ENCODE measurements around the gene PHC1.
"Not testable (repeated sequence)": the region's sequence is repeated elsewhere in the genome, so short reads cannot be mapped to it uniquely, and the experiment has no call there.

Gene PHC1

DNA sequence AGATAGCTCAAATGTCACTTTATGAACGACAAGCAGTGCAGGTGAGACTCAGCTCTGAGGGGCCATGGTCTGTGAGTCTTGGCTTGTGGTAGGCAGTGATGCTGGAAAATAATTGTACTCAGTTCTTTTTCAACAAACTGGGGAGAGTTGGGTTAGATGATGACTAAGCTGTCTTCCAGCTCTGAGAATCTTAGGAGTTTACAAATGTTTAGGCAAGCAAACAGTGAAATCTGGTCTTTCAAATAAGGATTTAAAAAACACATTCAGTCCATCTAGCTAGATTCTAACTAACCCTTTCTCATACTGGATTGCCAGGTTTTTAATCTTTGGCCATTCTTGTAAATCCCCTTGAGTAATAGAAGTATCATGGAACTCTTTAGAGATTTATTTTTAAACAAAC is 3.4 kb downstream of the PHC1 start:
- Histone ChIP-seq H3K36me3 (ENCODE audit: insufficient read depth, low read length) (peaks cover 32% of the 10 kb centered on the region), H3K9ac (ENCODE audit: low read depth, low read length) (no peak overlapping the region), H3K4me1 (ENCODE audit: insufficient read depth, low read length) (peaks cover 9% of the 10 kb centered on the region), H3K9me3 (ENCODE audit: control insufficient read depth, insufficient read depth, low read length) (no peaks in the 10 kb centered on the region)

GRCh38 chr12:8919643-8920042 is 5.3 kb downstream of the PHC1 start:
- not testable (repeated sequence) for H3K9me3 ChIP-seq (ENCODE audit: control insufficient read depth, insufficient read depth, low read length); H3K4me1 ChIP-seq (ENCODE audit: insufficient read depth, low read length); H3K9ac ChIP-seq (ENCODE audit: low read depth, low read length)
- peaks cover 47% of the 10 kb centered on the region for H3K36me3 ChIP-seq (ENCODE audit: insufficient read depth, low read length)

- Histone ChIP-seq H3K36me3 (ENCODE audit: insufficient read depth, low read length) (peaks cover 55% of the 10 kb centered on the region), H3K4me1 (ENCODE audit: insufficient read depth, low read length) (peaks cover 3% of the 10 kb centered on the region; the same call in 1 of the 2 replicates), H3K9ac (ENCODE audit: low read depth, low read length) (no peak overlapping the region), H3K9me3 (ENCODE audit: control insufficient read depth, insufficient read depth, low read length) (no peaks in the 10 kb centered on the region)
Measured at GRCh38 chr12:8922544-8922943, 8.2 kb downstream of the PHC1 start.

- H3K9ac ChIP-seq (ENCODE audit: low read depth, low read length); H3K9me3 ChIP-seq (ENCODE audit: control insufficient read depth, insufficient read depth, low read length); H3K4me1 ChIP-seq (ENCODE audit: insufficient read depth, low read length): not testable (repeated sequence)
- peaks cover 53% of the 10 kb centered on the region for H3K36me3 ChIP-seq (ENCODE audit: insufficient read depth, low read length)
Measured at GRCh38 chr12:8930655-8931323, 16.5 kb downstream of the PHC1 start.

GRCh38 chr12:8932464-8932863 is 18.2 kb downstream of the PHC1 start:
- not testable (repeated sequence) for H3K9me3 ChIP-seq (ENCODE audit: control insufficient read depth, insufficient read depth, low read length); H3K4me1 ChIP-seq (ENCODE audit: insufficient read depth, low read length); H3K9ac ChIP-seq (ENCODE audit: low read depth, low read length)
- H3K36me3 ChIP-seq (ENCODE audit: insufficient read depth, low read length): peaks cover 50% of the 10 kb centered on the region

GRCh38 chr12:8934080-8934479 is 19.8 kb downstream of the PHC1 start:
- H3K36me3 ChIP-seq (ENCODE audit: insufficient read depth, low read length): peaks cover 60% of the 10 kb centered on the region
- not testable (repeated sequence) for H3K4me1 ChIP-seq (ENCODE audit: insufficient read depth, low read length); H3K9me3 ChIP-seq (ENCODE audit: control insufficient read depth, insufficient read depth, low read length); H3K9ac ChIP-seq (ENCODE audit: low read depth, low read length)

DNA sequence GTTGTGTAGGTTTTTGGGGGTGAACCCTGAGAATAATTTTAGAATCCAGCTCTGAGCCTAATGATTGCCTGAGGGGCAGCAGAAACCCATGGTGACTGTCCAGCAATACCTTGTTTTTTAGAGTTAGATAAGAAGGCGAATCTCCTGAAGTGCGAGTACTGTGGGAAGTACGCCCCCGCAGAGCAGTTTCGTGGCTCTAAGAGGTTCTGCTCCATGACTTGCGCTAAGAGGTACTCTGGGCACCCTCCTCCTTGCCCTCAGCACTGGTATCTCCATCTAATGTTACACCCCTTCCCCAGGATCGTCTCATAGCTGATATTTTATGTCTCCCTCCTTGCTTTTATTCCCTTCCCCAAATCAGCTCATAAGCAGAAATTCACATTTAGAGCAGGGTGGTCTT is 22.4 kb downstream of the PHC1 start:
- Histone ChIP-seq H3K9me3 (ENCODE audit: control insufficient read depth, insufficient read depth, low read length) (no peaks in the 10 kb centered on the region), H3K36me3 (ENCODE audit: insufficient read depth, low read length) (peaks cover 40% of the 10 kb centered on the region), H3K4me1 (ENCODE audit: insufficient read depth, low read length) (no peaks in the 10 kb centered on the region), H3K9ac (ENCODE audit: low read depth, low read length) (no peak overlapping the region)

GRCh38 chr12:8937842-8938442 is 23.6 kb downstream of the PHC1 start:
- H3K9me3 ChIP-seq (ENCODE audit: control insufficient read depth, insufficient read depth, low read length); H3K9ac ChIP-seq (ENCODE audit: low read depth, low read length); H3K4me1 ChIP-seq (ENCODE audit: insufficient read depth, low read length): not testable (repeated sequence)
- H3K36me3 ChIP-seq (ENCODE audit: insufficient read depth, low read length): peaks cover 43% of the 10 kb centered on the region

DNA sequence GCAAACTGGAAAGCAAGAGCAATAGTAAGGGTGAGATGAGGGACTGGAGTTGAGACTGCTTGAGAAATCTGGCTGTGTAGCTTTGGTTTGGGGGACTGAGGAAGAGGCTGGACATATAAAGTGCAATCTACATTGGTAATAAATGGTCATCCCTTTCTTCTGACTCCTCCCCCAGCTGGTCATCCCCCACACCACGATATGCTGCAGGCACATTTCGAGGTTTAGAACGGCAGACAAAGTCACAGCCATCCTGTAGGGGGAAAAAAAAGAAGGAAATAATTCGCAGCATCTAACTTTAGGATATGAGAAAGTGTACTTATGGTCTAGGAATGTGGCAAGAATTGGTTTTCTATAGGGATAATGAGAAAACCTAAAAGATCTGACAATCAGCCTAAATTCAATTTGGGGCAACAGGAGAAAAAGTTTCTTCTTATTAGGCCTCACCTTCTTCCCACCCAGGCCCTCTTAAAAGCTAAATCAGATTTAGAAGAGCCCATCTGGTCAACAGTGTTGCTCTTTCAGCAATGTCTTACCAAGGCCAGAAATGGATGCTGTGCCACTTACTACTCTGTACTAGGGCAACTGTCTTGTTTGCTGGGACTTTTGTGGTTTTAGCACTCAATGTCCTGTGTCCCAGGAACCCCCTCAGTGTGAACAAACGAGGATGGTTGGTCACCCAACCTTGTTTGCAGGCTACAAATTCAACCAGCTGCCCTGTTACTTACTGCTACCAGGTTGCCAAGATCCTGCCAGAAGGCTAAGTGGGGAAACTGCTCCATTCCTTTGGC is 27.6 kb downstream of the PHC1 start:
- no peaks in the 10 kb centered on the region for H3K9me3 ChIP-seq (ENCODE audit: control insufficient read depth, insufficient read depth, low read length)
- peaks cover 44% of the 10 kb centered on the region for H3K36me3 ChIP-seq (ENCODE audit: insufficient read depth, low read length)
- H3K9ac ChIP-seq (ENCODE audit: low read depth, low read length): no peak overlapping the region
- H3K4me1 ChIP-seq (ENCODE audit: insufficient read depth, low read length): no peaks in the 10 kb centered on the region

DNA sequence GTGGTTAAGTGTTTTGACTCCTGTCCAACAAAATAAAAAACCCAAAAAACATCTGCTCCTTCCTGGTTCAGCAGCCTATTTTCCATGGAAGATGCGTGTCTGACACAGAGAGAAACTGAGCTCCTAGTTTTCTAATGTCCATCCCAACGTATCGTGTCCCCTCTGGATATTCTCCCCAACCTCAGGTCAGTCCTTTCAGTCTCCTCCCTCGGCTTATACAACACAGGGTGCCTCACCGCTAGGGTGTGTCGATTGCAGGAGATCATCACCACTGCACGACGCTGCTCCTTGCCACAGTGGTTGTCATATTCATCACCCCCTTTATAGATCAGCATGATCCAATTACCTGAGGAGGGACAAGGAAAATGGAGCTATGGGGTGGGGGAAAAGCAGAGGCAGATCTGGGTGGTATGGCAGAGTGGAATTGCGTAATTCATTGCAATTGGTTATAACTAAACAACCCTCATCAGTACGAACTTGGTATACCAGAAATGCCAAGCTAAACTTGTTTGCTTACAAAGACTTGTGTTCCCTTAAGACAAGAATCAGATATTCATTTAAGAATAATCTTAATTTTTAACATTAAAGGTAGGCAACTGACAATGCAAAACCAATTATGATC is 29.4 kb downstream of the PHC1 start:
- peaks cover 29% of the 10 kb centered on the region for H3K36me3 ChIP-seq (ENCODE audit: insufficient read depth, low read length)
- H3K9ac ChIP-seq (ENCODE audit: low read depth, low read length): no peak overlapping the region
- no peaks in the 10 kb centered on the region for H3K4me1 ChIP-seq (ENCODE audit: insufficient read depth, low read length)

DNA sequence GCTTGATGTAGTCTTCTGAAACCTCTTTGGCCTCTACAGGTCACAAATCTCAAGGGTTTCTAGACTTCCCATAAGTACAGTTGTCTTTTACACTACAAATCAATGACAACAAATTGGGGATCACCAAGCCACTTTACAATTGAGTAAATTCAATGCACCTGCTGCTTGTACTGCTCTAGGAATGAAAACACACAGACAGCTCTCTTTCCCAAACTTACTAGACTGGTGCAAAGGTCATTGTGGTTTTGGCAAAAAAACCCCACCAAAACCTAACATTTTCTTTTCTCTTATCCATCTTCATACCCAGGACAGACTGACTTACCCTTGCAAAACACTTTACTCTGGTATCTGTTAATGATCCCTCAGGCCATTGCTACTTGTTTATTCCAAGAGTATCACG is 32.4 kb downstream of the PHC1 start:
- no peaks in the 10 kb centered on the region for H3K9me3 ChIP-seq (ENCODE audit: control insufficient read depth, insufficient read depth, low read length)
- no peaks in the 10 kb centered on the region for H3K4me1 ChIP-seq (ENCODE audit: insufficient read depth, low read length)
- peaks cover 27% of the 10 kb centered on the region for H3K36me3 ChIP-seq (ENCODE audit: insufficient read depth, low read length)
- H3K9ac ChIP-seq (ENCODE audit: low read depth, low read length): no peak overlapping the region

More for the DNA sequence above, 29.4 kb downstream of the PHC1 start:
- no peaks in the 10 kb centered on the region for H3K9me3 ChIP-seq (ENCODE audit: control insufficient read depth, insufficient read depth, low read length)

DNA sequence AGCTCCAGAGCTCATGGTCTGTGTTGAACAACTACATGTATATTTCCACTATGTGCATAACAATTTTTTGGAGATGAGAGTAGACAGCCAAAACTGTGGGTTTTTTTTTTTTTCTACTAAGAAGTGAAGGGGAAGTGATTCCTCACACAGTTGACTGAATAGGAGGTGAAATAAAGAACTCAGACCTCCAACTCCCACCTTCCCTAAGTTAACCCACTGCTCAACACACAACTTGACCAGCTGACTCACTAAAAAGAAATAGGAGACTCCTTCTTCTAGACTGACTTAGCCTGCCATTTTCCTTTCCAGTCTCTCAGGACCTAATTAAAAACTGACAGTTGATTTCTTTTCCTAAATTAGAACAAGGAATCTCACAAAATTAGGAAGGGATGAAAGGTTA is 33.4 kb downstream of the PHC1 start:
- Histone ChIP-seq H3K36me3 (ENCODE audit: insufficient read depth, low read length) (peaks cover 18% of the 10 kb centered on the region), H3K9ac (ENCODE audit: low read depth, low read length) (no peak overlapping the region), H3K4me1 (ENCODE audit: insufficient read depth, low read length) (no peaks in the 10 kb centered on the region), H3K9me3 (ENCODE audit: control insufficient read depth, insufficient read depth, low read length) (no peaks in the 10 kb centered on the region)

DNA sequence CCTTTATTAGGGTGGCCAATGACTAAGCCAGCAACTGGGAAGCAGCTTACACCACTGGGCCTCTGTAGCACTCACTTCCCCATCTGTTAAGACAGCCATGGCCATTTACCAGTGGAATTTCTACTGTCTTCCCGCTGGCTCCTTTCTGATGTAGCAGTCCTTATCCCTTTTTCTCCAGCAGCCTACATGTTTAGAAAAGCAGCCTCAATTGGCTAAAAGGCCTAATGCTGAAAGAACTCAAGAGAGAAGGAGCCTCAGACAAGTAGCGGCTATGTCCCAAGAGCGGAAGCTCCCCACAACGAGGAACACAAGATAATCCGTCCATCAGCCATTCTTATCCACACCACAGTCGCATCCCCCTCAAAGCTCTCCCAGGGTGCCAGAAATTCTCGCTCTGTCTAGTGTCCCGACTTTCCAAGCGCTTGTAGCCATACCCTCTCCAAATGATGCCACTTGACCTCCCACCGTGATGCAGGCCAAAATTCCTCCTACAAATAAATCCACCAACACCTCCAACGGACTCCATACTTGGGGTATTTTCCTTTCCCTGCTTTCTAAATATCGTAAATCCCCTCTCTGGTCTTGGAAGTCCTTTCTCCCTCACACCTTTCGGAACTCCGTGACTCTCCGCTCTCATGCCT is 34.5 kb downstream of the PHC1 start:
- Histone ChIP-seq H3K36me3 (ENCODE audit: insufficient read depth, low read length) (peaks cover 11% of the 10 kb centered on the region), H3K9me3 (ENCODE audit: control insufficient read depth, insufficient read depth, low read length) (no peaks in the 10 kb centered on the region), H3K4me1 (ENCODE audit: insufficient read depth, low read length) (no peaks in the 10 kb centered on the region), H3K9ac (ENCODE audit: low read depth, low read length) (peak overlapping the region; percentile 90)
